ENCODE results near the gene HS1BP3.

- TF ChIP-seq POLR2AphosphoS5 (IDR thresholded peaks at IDR 0.05) (no peak), CTCF (IDR thresholded peaks at IDR 0.05) (no peak)
Measured at GRCh38 chr2:20568501-20569463, 82.1 kb downstream of the HS1BP3 start.
